Stimulated activated CD4-positive, alpha-beta T cell treated with anti-CD3 and anti-CD28 coated beads, Interleukin-12 subunit alpha, Interleukin-12 subunit beta, amount 100 ng/mL, for 48 hours (primary cell): ENCODE data around the gene CARD11.

Experiments
- DNase-seq, 3 donors: peaks; one replicate each; pipeline ENCODE4 v3.0.0-alpha.2; 2020; ENCODE audit warnings: low read depth in 2 of 3, low spot score in 1 of 3

The CARD11 gene

GRCh38 chr7:2880874-2881533 lies 162.7 kb downstream of the CARD11 start:
- DNase-seq = no peak

- no peak for DNase-seq
Measured at GRCh38 chr7:2880051-2880450, 163.6 kb downstream of the CARD11 start.

GRCh38 chr7:2879354-2879753 lies 164.3 kb downstream of the CARD11 start:
- no peak for DNase-seq

- no peak for DNase-seq
Measured at GRCh38 chr7:2878306-2878705, 165.4 kb downstream of the CARD11 start.

DNA sequence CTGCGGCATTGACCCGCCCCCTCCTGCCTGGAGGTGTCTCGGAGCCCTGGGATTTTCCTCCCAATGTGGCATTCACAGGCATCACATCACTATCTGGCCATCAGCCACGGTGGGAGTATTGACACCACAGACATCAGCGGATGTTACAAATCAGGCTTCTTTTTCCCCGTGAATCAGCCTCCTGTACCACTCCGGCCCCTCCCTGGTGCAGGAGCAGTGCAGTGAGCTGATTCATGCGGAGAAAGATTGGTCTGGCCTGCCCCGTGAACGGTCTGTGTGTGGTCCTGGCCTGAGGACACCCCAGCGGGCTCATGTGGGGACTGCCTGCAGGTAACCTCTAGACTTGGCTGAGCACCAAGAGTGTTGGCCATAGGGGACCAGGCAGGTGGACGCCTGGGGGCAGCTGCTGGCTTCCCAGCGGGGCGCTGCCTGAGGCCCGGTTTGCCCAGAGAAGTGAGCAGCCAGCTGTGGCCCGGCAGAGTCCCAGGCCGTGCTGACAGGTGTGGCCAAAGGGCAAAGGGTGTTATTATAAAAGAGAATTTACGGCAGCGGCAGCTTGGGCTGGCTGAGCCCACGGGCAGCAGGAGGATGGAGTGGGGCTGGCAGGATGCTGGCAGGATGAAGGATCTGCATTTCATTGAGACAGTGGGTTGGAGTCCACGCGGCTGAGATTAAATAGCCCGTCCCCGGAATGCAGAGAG lies 167.5 kb downstream of the CARD11 start:
- DNase-seq = no peak

DNA sequence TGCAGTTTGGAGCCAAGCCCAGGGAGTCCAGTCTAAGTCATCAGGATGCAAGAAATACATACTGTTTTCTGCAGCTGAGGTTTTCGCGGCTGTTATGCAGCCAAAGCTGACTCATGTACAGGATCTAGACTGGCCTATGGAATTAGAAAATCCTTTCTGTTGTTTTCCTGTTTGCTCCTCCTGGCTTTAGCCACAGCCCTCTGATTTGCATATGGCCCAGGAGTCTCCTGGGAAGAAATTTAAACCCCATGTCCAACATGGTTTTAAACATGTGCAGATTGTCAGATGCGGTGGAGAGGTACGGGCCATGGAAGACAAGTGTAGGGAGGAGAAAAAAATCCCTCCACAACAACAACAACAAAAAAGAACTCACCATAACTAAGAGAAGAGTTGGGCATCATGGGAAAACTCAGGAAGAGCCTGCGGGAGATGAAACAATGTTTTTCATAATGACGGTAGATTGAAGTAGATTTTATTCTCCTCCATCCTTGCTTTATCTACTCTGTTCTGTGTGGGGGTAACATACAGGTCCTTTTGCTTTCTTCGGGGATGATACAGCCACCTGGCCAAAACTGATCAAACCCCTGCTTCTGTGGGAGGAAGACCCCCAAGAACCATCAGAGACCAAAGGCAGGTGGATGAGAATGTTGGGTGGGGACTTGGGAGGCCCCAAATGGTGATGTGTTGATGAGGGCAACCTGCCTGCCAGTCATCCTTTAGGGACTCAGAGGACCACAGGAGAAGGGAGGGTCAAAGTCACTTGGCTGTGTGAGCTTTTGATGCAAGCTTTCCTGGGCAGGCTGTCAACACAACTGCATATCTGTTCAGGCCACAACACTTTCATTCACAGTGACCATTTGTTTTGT lies 169.7 kb downstream of the CARD11 start:
- no peak for DNase-seq

DNA sequence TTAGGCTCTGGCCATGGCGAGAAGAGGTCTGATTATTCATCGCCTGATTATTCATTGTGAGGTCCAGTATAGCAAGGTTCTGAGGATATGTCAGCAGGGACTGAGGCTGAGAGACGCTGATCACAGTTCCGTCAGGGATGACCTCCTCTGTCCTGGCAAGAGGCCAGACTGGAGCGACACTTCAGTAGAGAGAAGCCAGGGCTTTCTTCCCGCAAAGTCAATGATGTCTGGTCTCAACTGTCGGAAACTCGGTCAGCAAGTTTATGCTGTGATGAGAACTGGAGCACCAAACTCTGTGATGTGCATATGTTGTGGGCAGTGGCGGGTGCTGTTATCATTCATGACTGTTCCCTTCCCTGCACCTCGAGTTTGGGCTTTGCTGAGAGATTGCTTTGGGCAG lies 170.5 kb downstream of the CARD11 start:
- no peak for DNase-seq

- no peak for DNase-seq
Measured at GRCh38 chr7:2872296-2872874, 171.3 kb downstream of the CARD11 start.

DNA sequence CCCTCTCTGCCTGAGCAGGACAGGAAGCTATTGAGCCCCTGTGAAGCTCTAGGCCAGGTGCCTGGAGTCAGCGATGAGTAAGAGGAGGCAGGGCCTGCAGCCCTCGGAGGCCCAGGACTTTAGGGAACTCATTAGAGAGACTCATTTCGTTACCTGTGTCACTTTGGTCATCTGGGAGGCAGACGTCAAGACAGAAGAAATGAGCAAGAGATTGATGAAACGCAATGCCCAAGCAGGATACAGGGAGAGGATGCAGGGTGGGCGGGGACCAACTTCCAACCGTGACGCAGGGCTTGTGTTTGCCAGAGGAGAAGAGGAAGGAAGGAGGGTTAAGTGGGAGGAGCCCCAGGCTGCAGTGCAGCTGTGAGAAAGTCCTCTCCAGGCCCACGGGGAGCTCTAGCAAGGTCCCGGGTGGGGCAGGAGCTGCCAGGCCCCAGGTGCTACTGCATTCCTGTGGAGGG lies 173.2 kb downstream of the CARD11 start:
- DNase-seq = peak; percentile 47 to 60 (median 47)

GRCh38 chr7:2869981-2870380 lies 173.7 kb downstream of the CARD11 start:
- DNase-seq = no peak

DNA sequence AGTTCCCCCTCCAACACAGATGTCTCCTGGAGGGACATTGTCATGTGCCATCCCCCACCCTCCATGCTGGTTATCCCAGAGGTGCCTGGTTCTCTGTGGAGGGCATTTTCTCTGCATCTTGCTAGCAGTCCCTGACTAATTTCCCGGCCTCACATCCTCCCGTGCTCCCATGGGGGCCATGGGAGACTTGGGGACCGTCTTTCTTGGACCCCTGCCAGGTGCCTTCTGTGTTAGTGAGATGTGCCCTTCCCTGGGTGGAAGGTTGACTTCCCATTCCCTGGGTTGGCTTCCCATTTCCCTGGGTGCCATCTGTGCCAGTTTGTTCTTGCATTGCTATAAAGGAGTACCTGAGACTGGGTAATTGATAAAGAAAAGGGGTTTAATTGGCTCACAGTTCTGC lies 177.1 kb downstream of the CARD11 start:
- no peak for DNase-seq

- peak; percentile 63 to 72 (median 65) for DNase-seq
Measured at GRCh38 chr7:2864999-2865670, 178.5 kb downstream of the CARD11 start.

DNA sequence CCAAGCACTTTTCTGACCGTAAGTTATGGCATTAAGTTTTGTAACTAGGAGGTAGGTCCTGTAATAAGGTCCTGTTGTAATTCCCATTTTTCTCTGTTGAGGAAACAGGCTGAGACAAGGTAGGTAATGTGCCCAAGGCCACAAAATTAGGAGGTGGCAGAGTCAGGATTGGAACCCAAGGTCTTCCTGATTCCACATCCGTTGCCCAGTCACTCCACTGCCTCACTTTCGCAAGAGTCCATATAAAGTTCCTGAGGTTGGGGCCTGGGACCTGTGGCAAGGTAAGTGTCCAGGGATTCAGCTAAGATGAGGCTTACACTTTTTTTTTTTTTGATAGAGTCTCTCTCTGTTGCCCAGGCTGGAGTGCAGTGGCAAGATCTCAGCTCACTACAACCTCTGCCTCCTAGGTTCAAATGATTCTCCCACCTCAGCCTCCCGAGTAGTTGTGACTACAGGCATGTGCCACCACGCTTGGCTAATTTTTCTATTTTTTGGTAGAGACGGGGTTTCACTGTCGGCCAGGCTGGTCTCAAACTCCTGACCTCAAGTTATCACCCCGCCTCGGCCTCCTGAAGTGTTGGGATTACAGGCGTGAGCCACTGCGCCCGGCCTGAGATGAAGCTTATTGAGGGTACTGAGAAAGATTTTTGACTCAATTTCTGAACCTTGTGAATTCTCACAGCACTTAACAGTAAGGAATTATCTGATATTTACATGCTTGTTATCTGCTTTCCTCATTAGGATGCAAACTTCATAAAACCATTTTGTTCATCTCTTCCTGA lies 179.3 kb downstream of the CARD11 start:
- no peak for DNase-seq

DNA sequence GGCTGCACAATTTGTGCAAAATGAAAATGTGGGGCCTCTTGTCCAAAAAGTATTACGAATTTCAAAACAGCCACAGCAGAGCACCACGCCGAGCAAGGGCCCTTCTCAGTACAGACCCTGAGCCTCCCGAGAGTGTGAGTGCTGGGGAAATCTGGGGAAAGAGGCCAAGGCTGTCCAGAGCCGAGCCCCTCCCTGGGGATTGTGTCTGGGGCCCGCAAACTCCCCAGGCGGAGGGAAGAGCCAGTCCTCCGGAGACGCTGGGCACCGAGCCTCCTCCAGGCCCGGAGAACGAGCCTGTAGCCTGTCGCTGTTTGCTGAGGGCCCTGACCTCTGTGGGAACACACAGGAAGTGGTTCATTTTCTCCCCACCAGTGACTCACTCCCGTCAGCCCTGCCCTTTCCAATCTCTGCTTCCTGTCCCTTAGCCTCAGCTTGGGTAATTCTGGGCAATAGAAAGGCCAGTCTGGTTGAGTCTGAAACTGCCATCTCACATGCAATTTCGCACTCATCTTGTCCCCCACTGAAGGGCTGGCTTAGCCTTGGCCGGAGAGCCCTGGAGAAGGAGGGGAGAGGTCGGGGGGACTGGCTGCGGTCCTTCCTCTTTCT lies 180.1 kb downstream of the CARD11 start:
- peak; percentile 70 for DNase-seq

DNA sequence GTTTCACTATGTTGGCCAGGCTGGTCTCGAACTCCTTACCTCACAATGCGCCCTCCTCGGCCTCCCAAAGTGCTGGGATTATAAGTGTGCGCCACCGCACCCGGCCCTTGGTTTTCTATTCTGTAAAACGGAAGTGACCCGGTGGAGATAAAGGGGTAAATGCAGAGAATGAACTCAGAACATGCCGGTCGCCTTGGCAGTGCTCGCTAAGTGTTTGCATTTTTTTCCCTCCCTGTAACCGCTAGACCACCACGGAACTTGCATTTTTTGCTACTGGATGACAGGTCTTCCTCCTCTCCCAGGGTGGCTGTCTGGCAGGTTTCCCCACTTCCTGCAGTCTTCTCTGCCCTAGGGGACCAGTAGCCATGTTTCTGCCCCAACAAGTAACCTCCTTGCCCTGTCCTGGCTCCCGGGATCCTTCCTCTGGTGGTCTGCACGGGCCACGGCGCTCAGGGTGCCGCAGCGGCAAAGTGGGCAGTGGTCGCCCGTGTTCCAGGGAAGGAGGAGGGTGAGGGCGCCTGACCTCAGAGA lies 180.8 kb downstream of the CARD11 start:
- DNase-seq = no peak

- DNase-seq = no peak
Measured at GRCh38 chr7:2861509-2861908, 182.2 kb downstream of the CARD11 start.

DNA sequence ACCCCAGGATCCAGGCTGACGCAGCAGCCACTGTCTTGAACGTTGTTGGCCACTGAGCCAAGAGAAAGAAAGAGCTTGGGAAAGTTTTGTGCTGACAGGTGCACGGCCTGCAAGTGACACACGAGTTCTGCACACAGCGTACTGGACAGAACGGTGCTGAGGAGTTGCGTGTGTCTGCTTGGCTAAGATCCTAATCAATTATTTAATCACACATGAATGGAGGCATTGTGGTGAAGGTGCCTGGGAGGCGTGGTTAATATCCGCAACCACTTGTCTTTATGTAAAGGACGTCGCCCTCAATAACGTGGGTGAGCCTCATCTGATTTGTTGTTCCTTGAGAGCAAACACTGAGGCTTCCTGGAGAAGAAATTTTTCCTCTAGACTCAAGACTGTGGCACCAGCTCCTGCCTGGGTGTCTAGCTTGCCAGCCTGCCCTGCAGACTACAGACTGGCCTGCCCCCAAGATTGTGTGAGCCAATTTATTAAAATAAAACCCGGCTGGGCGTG lies 183.0 kb downstream of the CARD11 start:
- no peak for DNase-seq

DNA sequence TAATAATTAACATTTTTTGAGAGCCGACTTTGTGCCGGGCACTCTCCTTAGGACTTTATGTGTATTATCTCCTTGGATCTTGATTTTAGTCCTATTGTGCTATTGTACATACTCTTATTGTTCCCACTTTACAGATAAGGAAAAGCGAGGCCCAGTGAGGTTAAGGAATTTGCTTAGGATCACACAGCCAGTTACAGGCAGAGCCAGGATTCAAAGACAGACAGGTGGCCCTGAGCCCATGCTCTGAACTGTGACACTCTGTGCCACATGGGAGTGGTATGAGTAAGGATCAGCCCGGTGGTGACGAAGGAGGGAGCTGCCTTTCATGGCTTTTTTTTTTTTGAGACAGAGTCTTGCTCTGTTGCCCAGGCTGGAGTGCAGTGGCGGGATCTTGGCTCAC lies 183.7 kb downstream of the CARD11 start:
- no peak for DNase-seq

DNA sequence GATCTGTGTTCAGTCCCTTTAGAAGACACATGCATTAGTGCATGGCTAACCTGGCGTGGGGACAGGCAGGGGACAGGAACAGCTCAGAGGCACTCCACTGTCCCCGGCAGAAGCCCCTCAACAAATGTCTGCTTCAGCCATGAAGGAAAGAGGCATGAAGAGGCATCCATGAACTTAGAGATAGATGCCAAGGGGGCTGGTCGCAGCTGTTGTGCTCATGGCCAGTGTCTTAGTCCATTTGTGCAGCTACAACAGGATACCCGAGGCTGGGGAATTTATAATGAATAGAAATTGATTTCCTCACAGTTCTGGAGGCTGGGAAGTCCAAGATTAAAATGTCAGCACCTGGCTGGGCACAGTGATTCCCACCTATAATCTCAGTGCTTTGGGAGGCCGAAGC lies 185.0 kb downstream of the CARD11 start:
- no peak for DNase-seq
